SU-DHL-6 (cell line): ENCODE data around the gene PRR7.

Experiments used
- CTCF ChIP-seq: fragments of 200-600 bp; sonication (generic); IDR thresholded peaks from one replicate; pipeline ENCODE4 v1.5.1; 2017; ENCODE audit warnings: antibody characterized with exemption, mild to moderate bottlenecking, low read length, moderate library complexity; ENCODE audit not compliant: insufficient read depth, poor library complexity, severe bottlenecking
- EZH2phosphoT487 ChIP-seq: fragments of 200-600 bp; sonication (generic), shearing (Covaris generic); conservative IDR thresholded peaks from 2 replicates; pipeline ENCODE4 v1.6.1; 2018; ENCODE audit warnings: mild to moderate bottlenecking, antibody characterized with exemption, low read length, moderate library complexity, mixed read lengths

- peak; percentile 90 for TF ChIP-seq CTCF
- no peak for TF ChIP-seq EZH2phosphoT487
Observed at GRCh38 chr5:177455661-177456590, 9.3 kb downstream of the PRR7 start.
